Naive thymus-derived CD4-positive, alpha-beta T cell (primary cell): ENCODE data around the gene NRG3. TPM values are rescaled to one million over a fixed set of nuclear protein-coding genes. Genes with fewer than 3 reads are reported as not detected.

Source experiments
- ATAC-seq: fragments of 150-1000 bp; cut with Tn5 transposase; 2 replicates; pipeline ENCODE4 v1.10.0; 2021; ENCODE audit warnings: mild to moderate bottlenecking, moderate library complexity
- CTCF ChIA-PET: fragments of 350-600 bp; sonication (Branson Sonifier 250); formaldehyde crosslinking; loops from one replicate; lab custom pipeline; 2021; ENCODE audit warnings: antibody characterized with exemption; lab: Charles Lee
- POLR2A ChIA-PET: fragments of 350-600 bp; sonication (Branson Sonifier 250); formaldehyde crosslinking; loops from one replicate; lab custom pipeline; 2021; ENCODE audit warnings: antibody characterized with exemption, inconsistent platforms; lab: Charles Lee
- DNase-seq, 9 donors: peaks; one replicate each; pipeline versions ENCODE4 v3.0.0 to v3.0.0-alpha.2; 2020 to 2022; ENCODE audit warnings: mixed read lengths in 1 of 9
- H3K27ac ChIP-seq: one replicate; pipeline ENCODE4 v1.7.0; 2013; ENCODE audit warnings: mild to moderate bottlenecking, low read depth, low read length, moderate library complexity
- H3K27me3 ChIP-seq, 2 donors: one replicate each; pipeline ENCODE4 v1.7.0; 2013; ENCODE audit warnings: low read length in 2 of 2, mild to moderate bottlenecking in 2 of 2, moderate library complexity in 2 of 2; ENCODE audit not compliant: control insufficient read depth in 2 of 2, insufficient read depth in 2 of 2
- H3K36me3 ChIP-seq, 3 experiments: 1 replicate in 2 of 3; 2 replicates in 1 of 3; pipeline ENCODE4 v1.7.0; 2013; ENCODE audit warnings: low read length in 3 of 3, mild to moderate bottlenecking in 3 of 3, moderate library complexity in 1 of 3; ENCODE audit not compliant: insufficient read depth in 3 of 3, control insufficient read depth in 2 of 3
- H3K4me1 ChIP-seq, 2 donors: one replicate each; pipeline ENCODE4 v1.7.0; 2013; ENCODE audit warnings: low read length in 2 of 2, mild to moderate bottlenecking in 2 of 2, moderate library complexity in 1 of 2; ENCODE audit not compliant: control insufficient read depth in 2 of 2, insufficient read depth in 2 of 2
- H3K4me3 ChIP-seq: 2 replicates; pipeline ENCODE4 v1.7.0; 2013; ENCODE audit warnings: mild to moderate bottlenecking, low read length
- H3K9me3 ChIP-seq, 3 experiments: 1 replicate in 2 of 3; 2 replicates in 1 of 3; pipeline ENCODE4 v1.7.0; 2013; ENCODE audit warnings: low read length in 3 of 3; ENCODE audit not compliant: control insufficient read depth in 2 of 3
- H3K27ac Mint-ChIP-seq, 9 donors: one replicate each; pipeline ENCODE4 v1.8.0; 2020 to 2022; ENCODE audit warnings: mixed read lengths in 9 of 9, mild to moderate bottlenecking in 8 of 9, moderate library complexity in 5 of 9, inconsistent platforms in 2 of 9
- H3K27me3 Mint-ChIP-seq, 5 donors: one replicate each; pipeline ENCODE4 v1.8.0; 2021 to 2022; ENCODE audit warnings: mixed read lengths in 5 of 5, mild to moderate bottlenecking in 1 of 5
- H3K36me3 Mint-ChIP-seq, 5 donors: one replicate each; pipeline ENCODE4 v1.8.0; 2020 to 2022; ENCODE audit warnings: mixed read lengths in 5 of 5, mild to moderate bottlenecking in 3 of 5, inconsistent platforms in 1 of 5
- H3K4me1 Mint-ChIP-seq, 7 donors: one replicate each; pipeline ENCODE4 v1.8.0; 2020 to 2022; ENCODE audit warnings: mixed read lengths in 7 of 7, mild to moderate bottlenecking in 3 of 7, inconsistent platforms in 1 of 7
- H3K4me3 Mint-ChIP-seq, 10 donors: one replicate each; pipeline ENCODE4 v1.8.0; 2020 to 2022; ENCODE audit warnings: mild to moderate bottlenecking in 10 of 10, mixed read lengths in 10 of 10, moderate library complexity in 6 of 10, inconsistent platforms in 2 of 10
- H3K9me3 Mint-ChIP-seq, 11 donors: one replicate each; pipeline ENCODE4 v1.8.0; 2020 to 2022; ENCODE audit warnings: mixed read lengths in 11 of 11, mild to moderate bottlenecking in 4 of 11, inconsistent platforms in 1 of 11, moderate library complexity in 1 of 11
- intact Hi-C, 2 donors: fragments of 100-400 bp; cut with micrococcal nuclease; formaldehyde crosslinking; loops; one replicate each; pipeline ENCODE4 v1.15.1; 2023
- polyA plus RNA-seq, 2 donors: library from polyadenylated mRNA; unstranded; fragments of 300-500 nt; fragmentation: Illumina TruSeq; gene quantifications; one replicate each; pipeline ENCODE4 v1.2.3, GENCODE V29; 2021
- total RNA-seq, 6 experiments: library from RNA in 5 of 6; stranded (reverse) in 5 of 6; gene quantifications; 1 replicate in 5 of 6; 2 replicates in 1 of 6; pipeline ENCODE4 v1.2.3 and lab custom pipeline; 2021 to 2026

Gene NRG3
- total and polyA plus RNA-seq, 7 experiments from 2014 or later = not detected

GRCh38 chr10:81898518-81898917 is 23.5 kb downstream of the NRG3 start:
- H3K27me3 ChIP-seq = no peaks in the 10 kb centered on the region
- ATAC-seq (no peak), DNase-seq (no peak)
- no peaks in the 10 kb centered on the region for H3K4me1 ChIP-seq
- ChIA-PET CTCF (no interaction called here), POLR2A (no interaction called here)
- no peaks in the 10 kb centered on the region for H3K4me1 Mint-ChIP-seq
- intact Hi-C loops = no loop called here
- no peak overlapping the region for H3K27ac Mint-ChIP-seq
- no peaks in the 10 kb centered on the region for H3K9me3 ChIP-seq
- no peak overlapping the region for H3K27ac ChIP-seq
- no peak overlapping the region for H3K4me3 ChIP-seq
- peaks cover 0 to 2% (median 0%) of the 10 kb centered on the region in 5 donors for H3K27me3 Mint-ChIP-seq
- no peak overlapping the region for H3K4me3 Mint-ChIP-seq
- H3K36me3 Mint-ChIP-seq = no peaks in the 10 kb centered on the region
- peaks cover 0 to 2% (median 0%) of the 10 kb centered on the region in 11 donors for H3K9me3 Mint-ChIP-seq
- H3K36me3 ChIP-seq = no peaks in the 10 kb centered on the region

GRCh38 chr10:81900989-81901388 is 26.0 kb downstream of the NRG3 start:
- no peak for ATAC-seq
- intact Hi-C loops = no loop called here
- Histone ChIP-seq H3K9me3 (no peaks in the 10 kb centered on the region), H3K36me3 (no peaks in the 10 kb centered on the region), H3K27ac (no peak overlapping the region), H3K27me3 (no peaks in the 10 kb centered on the region), H3K4me1 (no peaks in the 10 kb centered on the region), H3K4me3 (no peak overlapping the region)
- no peaks in the 10 kb centered on the region for H3K36me3 Mint-ChIP-seq
- no peak for DNase-seq
- H3K4me1 Mint-ChIP-seq = no peaks in the 10 kb centered on the region
- POLR2A ChIA-PET = no interaction called here
- CTCF ChIA-PET = no interaction called here
- peaks cover 0 to 4% (median 0%) of the 10 kb centered on the region in 5 donors for H3K27me3 Mint-ChIP-seq
- H3K27ac Mint-ChIP-seq = no peak overlapping the region
- no peaks in the 10 kb centered on the region for H3K9me3 Mint-ChIP-seq
- H3K4me3 Mint-ChIP-seq = no peak overlapping the region

GRCh38 chr10:81903472-81903871 is 28.5 kb downstream of the NRG3 start:
- Histone ChIP-seq H3K36me3 (no peaks in the 10 kb centered on the region), H3K4me1 (no peaks in the 10 kb centered on the region), H3K27ac (no peak overlapping the region), H3K9me3 (no peaks in the 10 kb centered on the region), H3K4me3 (no peak overlapping the region), H3K27me3 (no peaks in the 10 kb centered on the region)
- ChIA-PET POLR2A (no interaction called here), CTCF (no interaction called here)
- no peaks in the 10 kb centered on the region for H3K9me3 Mint-ChIP-seq
- peaks cover 0 to 4% (median 0%) of the 10 kb centered on the region in 5 donors for H3K27me3 Mint-ChIP-seq
- no peak overlapping the region for H3K4me3 Mint-ChIP-seq
- H3K36me3 Mint-ChIP-seq = no peaks in the 10 kb centered on the region
- H3K27ac Mint-ChIP-seq = no peak overlapping the region
- H3K4me1 Mint-ChIP-seq = no peaks in the 10 kb centered on the region
- intact Hi-C loops = no loop called here
- no peak for ATAC-seq
- no peak for DNase-seq

GRCh38 chr10:81905161-81905560 is 30.2 kb downstream of the NRG3 start:
- Histone ChIP-seq H3K4me3 (no peak overlapping the region), H3K27ac (no peak overlapping the region), H3K27me3 (no peaks in the 10 kb centered on the region), H3K4me1 (no peaks in the 10 kb centered on the region), H3K9me3 (no peaks in the 10 kb centered on the region), H3K36me3 (no peaks in the 10 kb centered on the region)
- ChIA-PET POLR2A (no interaction called here), CTCF (no interaction called here)
- no peak for DNase-seq
- Mint-ChIP-seq H3K9me3 (peaks cover 0 to 5% (median 0%) of the 10 kb centered on the region in 11 donors), H3K27ac (no peak overlapping the region), H3K4me1 (no peaks in the 10 kb centered on the region), H3K27me3 (peaks cover 0 to 4% (median 0%) of the 10 kb centered on the region in 5 donors), H3K36me3 (no peaks in the 10 kb centered on the region), H3K4me3 (no peak overlapping the region)
- no peak for ATAC-seq
- intact Hi-C loops = no loop called here

GRCh38 chr10:81909453-81909852 is 34.5 kb downstream of the NRG3 start:
- DNase-seq = no peak
- no peak for ATAC-seq
- H3K27me3 Mint-ChIP-seq = peaks cover 0 to 9% (median 0%) of the 10 kb centered on the region in 5 donors
- POLR2A ChIA-PET = no interaction called here
- H3K27me3 ChIP-seq = no peaks in the 10 kb centered on the region
- no peaks in the 10 kb centered on the region for H3K36me3 Mint-ChIP-seq
- H3K4me3 Mint-ChIP-seq = no peak overlapping the region
- H3K27ac ChIP-seq = no peak overlapping the region
- H3K27ac Mint-ChIP-seq = no peak overlapping the region
- H3K36me3 ChIP-seq = no peaks in the 10 kb centered on the region
- CTCF ChIA-PET = no interaction called here
- H3K4me1 Mint-ChIP-seq = no peaks in the 10 kb centered on the region
- H3K4me3 ChIP-seq = no peak overlapping the region
- no peaks in the 10 kb centered on the region for H3K9me3 ChIP-seq
- peaks cover 0 to 5% (median 0%) of the 10 kb centered on the region in 11 donors for H3K9me3 Mint-ChIP-seq
- no peaks in the 10 kb centered on the region for H3K4me1 ChIP-seq
- intact Hi-C loops = no loop called here

GRCh38 chr10:81911328-81911727 is 36.3 kb downstream of the NRG3 start:
- Histone ChIP-seq H3K27ac (no peak overlapping the region), H3K9me3 (no peaks in the 10 kb centered on the region), H3K4me3 (no peak overlapping the region), H3K27me3 (no peaks in the 10 kb centered on the region), H3K36me3 (no peaks in the 10 kb centered on the region), H3K4me1 (no peaks in the 10 kb centered on the region)
- Mint-ChIP-seq H3K27ac (no peak overlapping the region), H3K36me3 (no peaks in the 10 kb centered on the region), H3K27me3 (peaks cover 0 to 5% (median 0%) of the 10 kb centered on the region in 5 donors), H3K4me3 (no peak overlapping the region), H3K4me1 (no peaks in the 10 kb centered on the region), H3K9me3 (peaks cover 0 to 5% (median 0%) of the 10 kb centered on the region in 11 donors)
- DNase-seq (no peak), ATAC-seq (no peak)
- intact Hi-C loops = no loop called here
- CTCF ChIA-PET = no interaction called here
- POLR2A ChIA-PET = no interaction called here

GRCh38 chr10:81914736-81915503 is 39.9 kb downstream of the NRG3 start:
- Histone ChIP-seq H3K9me3 (no peaks in the 10 kb centered on the region), H3K27me3 (no peaks in the 10 kb centered on the region), H3K4me1 (no peaks in the 10 kb centered on the region), H3K36me3 (no peaks in the 10 kb centered on the region), H3K27ac (no peak overlapping the region), H3K4me3 (no peak overlapping the region)
- ATAC-seq (no peak), DNase-seq (no peak)
- POLR2A ChIA-PET = no interaction called here
- Mint-ChIP-seq H3K36me3 (no peaks in the 10 kb centered on the region), H3K4me1 (no peaks in the 10 kb centered on the region), H3K9me3 (no peaks in the 10 kb centered on the region), H3K27me3 (peaks cover 0 to 5% (median 0%) of the 10 kb centered on the region in 5 donors), H3K27ac (no peak overlapping the region), H3K4me3 (no peak overlapping the region)
- intact Hi-C loops = no loop called here
- CTCF ChIA-PET = no interaction called here
